HCT116 (cell line): ENCODE measurements around the gene FAM83F. TPM values are rescaled to one million over a fixed set of nuclear protein-coding genes. Genes with fewer than 3 reads are reported as not detected.

ENCODE experiments used
- ATAC-seq: fragments of 200-7000 bp; cut with Tn5 transposase; 2 replicates; pipeline ENCODE4 v1.9.1; 2020; ENCODE audit warnings: mild to moderate bottlenecking, moderate library complexity
- BruUV-seq: library from RNA; stranded (reverse); fragments of 400-500 nt; replicated peaks from 2 replicates; lab custom pipeline; 2021; lab: Mats Ljungman, UMichigan
- CTCF ChIA-PET: fragments of 300-600 bp; sonication (Branson Sonifier 250); formaldehyde crosslinking; loops from one replicate; lab custom pipeline; 2021; ENCODE audit warnings: antibody characterized with exemption; lab: Charles Lee
- POLR2A ChIA-PET: fragments of 300-600, 350-600 bp; sonication (Branson Sonifier 250); formaldehyde crosslinking; loops from one replicate; lab custom pipeline; 2021; ENCODE audit warnings: antibody characterized with exemption; lab: Charles Lee
- RAD21 ChIA-PET, 2 experiments: fragments of 300-600 bp; sonication (Branson Sonifier 250); formaldehyde crosslinking; loops; one replicate each; lab custom pipeline; 2023; ENCODE audit warnings: low total read pairs in 2 of 2; ENCODE audit not compliant: uncharacterized antibody in 2 of 2, unreplicated experiment in 2 of 2, low non-redundant PET in 1 of 2; lab: Charles Lee
- DNase-seq: peaks from one replicate; pipeline ENCODE4 v3.0.0-alpha.2; 2010; ENCODE audit warnings: low read depth, low spot score
- H2AFZ ChIP-seq: fragments of 200-600 bp; shearing (Covaris generic), sonication (generic); 2 replicates; pipeline ENCODE4 v1.6.1; 2017; ENCODE audit warnings: low read depth, mixed run types, mixed read lengths, antibody characterized with exemption, low read length; ENCODE audit not compliant: poor library complexity, severe bottlenecking
- H3K27ac ChIP-seq: 2 replicates; pipeline ENCODE4 v1.5.1; 2012; ENCODE audit warnings: low read depth, low read length
- H3K27me3 ChIP-seq: fragments of 200-600 bp; sonication (generic); 2 replicates; pipeline ENCODE4 v1.6.1; 2016; ENCODE audit warnings: mixed run types, low read length, mixed read lengths; ENCODE audit not compliant: insufficient read depth
- H3K36me3 ChIP-seq, 2 experiments: fragments of 200-500 bp in 1 of 2; fragments of 200-600 bp in 1 of 2; sonication (Bioruptor generic) in 1 of 2; sonication (generic) in 1 of 2; 2 replicates each; pipeline versions ENCODE4 v1.5.1 to v1.6.1; 2014 to 2016; ENCODE audit warnings: low read length in 2 of 2, inconsistent platforms in 1 of 2, mixed read lengths in 1 of 2, mixed run types in 1 of 2; ENCODE audit not compliant: insufficient read depth in 2 of 2, control insufficient read depth in 1 of 2
- H3K4me1 ChIP-seq, 2 experiments: fragments of 200-600 bp in 1 of 2; sonication (generic) in 1 of 2; 2 replicates each; pipeline versions ENCODE4 v1.5.1 to v1.6.1; 2012 to 2017; ENCODE audit warnings: low read length in 2 of 2, inconsistent platforms in 1 of 2, mild to moderate bottlenecking in 1 of 2, mixed read lengths in 1 of 2, mixed run types in 1 of 2, moderate library complexity in 1 of 2; ENCODE audit not compliant: insufficient read depth in 2 of 2, control insufficient read depth in 1 of 2
- H3K4me2 ChIP-seq: fragments of 200-600 bp; sonication (generic); 2 replicates; pipeline ENCODE4 v1.6.1; 2017; ENCODE audit warnings: mixed run types, low read length, mixed read lengths
- H3K4me3 ChIP-seq, 2 experiments: fragments of 200-600 bp in 1 of 2; sonication (generic) in 1 of 2; replicated peaks in 1 of 2; 2 replicates each; pipeline ENCODE4 v1.5.1; 2011 to 2016; ENCODE audit warnings: low read length in 2 of 2, control low read depth in 1 of 2, low read depth in 1 of 2, mild to moderate bottlenecking in 1 of 2, mixed read lengths in 1 of 2, mixed run types in 1 of 2
- H3K79me2 ChIP-seq: fragments of 200-600 bp; sonication (generic); 2 replicates; pipeline ENCODE4 v1.6.1; 2017; ENCODE audit warnings: mild to moderate bottlenecking, mixed run types, low read length, moderate library complexity, mixed read lengths; ENCODE audit not compliant: insufficient read depth
- H3K9ac ChIP-seq: fragments of 200-600 bp; sonication (generic); 2 replicates; pipeline ENCODE4 v1.6.1; 2016; ENCODE audit warnings: low read length, mixed read lengths
- H3K9me2 ChIP-seq: fragments of 200-600 bp; sonication (generic), shearing (Covaris generic); 2 replicates; pipeline ENCODE4 v1.6.1; 2017; ENCODE audit warnings: mixed run types, mild to moderate bottlenecking, moderate library complexity; ENCODE audit not compliant: insufficient read depth
- H3K9me3 ChIP-seq, 2 experiments: fragments of 200-500 bp in 1 of 2; fragments of 200-600 bp in 1 of 2; sonication (Bioruptor generic) in 1 of 2; sonication (generic) in 1 of 2; 2 replicates each; pipeline ENCODE4 v1.6.1; 2014 to 2017; ENCODE audit warnings: low read length in 2 of 2, mixed read lengths in 2 of 2, inconsistent platforms in 1 of 2, low read depth in 1 of 2, mild to moderate bottlenecking in 1 of 2, mixed run types in 1 of 2, moderate library complexity in 1 of 2; ENCODE audit not compliant: control insufficient read depth in 1 of 2, insufficient read depth in 1 of 2
- H4K20me1 ChIP-seq: fragments of 200-600 bp; sonication (generic), shearing (Covaris generic); 2 replicates; pipeline ENCODE4 v1.6.1; 2017; ENCODE audit warnings: mixed run types, mild to moderate bottlenecking, moderate library complexity; ENCODE audit not compliant: insufficient read depth
- CBX3 ChIP-seq: IDR thresholded peaks from 2 replicates; pipeline ENCODE4 v1.6.1; 2012; ENCODE audit warnings: low read depth
- CEBPB ChIP-seq: IDR thresholded peaks from 2 replicates; pipeline ENCODE4 v1.6.1; 2012; ENCODE audit warnings: low read depth
- CTCF ChIP-seq, 3 experiments: fragments of 200-600 bp in 1 of 3; sonication (generic) in 1 of 3; IDR thresholded peaks in 2 of 3; conservative IDR thresholded peaks in 1 of 3; 2 replicates each; pipeline ENCODE4 v1.5.1; 2012 to 2017; ENCODE audit warnings: low read depth in 2 of 3, low read length in 2 of 3, antibody characterized with exemption in 1 of 3, borderline replicate concordance in 1 of 3, control low read depth in 1 of 3, mild to moderate bottlenecking in 1 of 3, mixed read lengths in 1 of 3, mixed run types in 1 of 3, moderate library complexity in 1 of 3; ENCODE audit not compliant: insufficient read depth in 1 of 3
- EGR1 ChIP-seq: IDR thresholded peaks from 2 replicates; pipeline ENCODE4 v1.6.1; 2012; ENCODE audit warnings: low read depth
- ELF1 ChIP-seq: IDR thresholded peaks from 2 replicates; pipeline ENCODE4 v1.6.1; 2012; ENCODE audit warnings: low read depth, borderline replicate concordance
- EZH2phosphoT487 ChIP-seq: fragments of 200-600 bp; IDR thresholded peaks from 2 replicates; pipeline ENCODE4 v1.6.1; 2018; ENCODE audit warnings: antibody characterized with exemption, borderline replicate concordance
- FOSL1 ChIP-seq: IDR thresholded peaks from 2 replicates; pipeline ENCODE4 v1.6.1; 2012; ENCODE audit warnings: low read depth
- JUND ChIP-seq: IDR thresholded peaks from 2 replicates; pipeline ENCODE4 v1.6.1; 2012
- POLR2A ChIP-seq: IDR thresholded peaks from 2 replicates; pipeline ENCODE4 v1.7.0; 2011; ENCODE audit warnings: borderline replicate concordance; ENCODE audit not compliant: insufficient read depth, insufficient read length; ENCODE audit errors: extremely low read depth
- REST ChIP-seq: IDR thresholded peaks from 2 replicates; pipeline ENCODE4 v1.6.1; 2012; ENCODE audit warnings: low read depth
- SP1 ChIP-seq: IDR thresholded peaks from 2 replicates; pipeline ENCODE4 v1.6.1; 2012; ENCODE audit warnings: low read depth
- SRF ChIP-seq: IDR thresholded peaks from 2 replicates; pipeline ENCODE4 v1.6.1; 2012; ENCODE audit warnings: low read depth
- TCF7L2 ChIP-seq: IDR thresholded peaks from 2 replicates; pipeline ENCODE4 v1.7.0; 2011; ENCODE audit warnings: borderline replicate concordance, inconsistent platforms; ENCODE audit not compliant: insufficient read depth, insufficient read length; ENCODE audit errors: extremely low read depth
- ZFX ChIP-seq: fragments of 450-650 bp; IDR thresholded peaks from 2 replicates; pipeline ENCODE4 v1.6.1; 2017
- intact Hi-C: fragments of 100-400 bp; cut with micrococcal nuclease; formaldehyde crosslinking; loops from 2 replicates; pipeline ENCODE4 v1.10.0; 2022
- total RNA-seq: library from RNA; stranded (reverse); gene quantifications from one replicate; pipeline ENCODE4 v1.2.1, GENCODE V29; 2021; ENCODE audit not compliant: unreplicated experiment

Gene FAM83F
- total RNA-seq, 1 experiment from 2014 or later = 24.5 TPM

- H3K9me3 ChIP-seq = no peaks in the 10 kb centered on the region
- RAD21 ChIA-PET = no interaction called here
- CTCF ChIA-PET = interaction anchor here (1.1 kb wide), 1 partner anchor 13 kb away, joined by 4 read pairs; no protein-coding TSS in a partner anchor
- BruUV-seq = no TSS peak
- ATAC-seq (no peak), DNase-seq (no peak)
- H3K4me3 ChIP-seq = no peak overlapping the region
- H3K4me1 ChIP-seq = peaks cover 0 to 3% of the 10 kb centered on the region in 2 experiments; a peak in 2 of 4 replicates
- no peaks in the 10 kb centered on the region for H3K79me2 ChIP-seq
- H3K27me3 ChIP-seq = peaks cover 12% of the 10 kb centered on the region
- intact Hi-C loops = no loop called here
- H3K4me2 ChIP-seq = no peak overlapping the region
- no peaks in the 10 kb centered on the region for H4K20me1 ChIP-seq
- H3K27ac ChIP-seq = no peak overlapping the region
- H2AFZ ChIP-seq = no peak overlapping the region
- POLR2A ChIA-PET = interaction anchor here (0.9 kb wide), 1 partner anchor 447 kb away, joined by 3 read pairs; the partner anchor contains the start of gene ATF4
- no peaks in the 10 kb centered on the region for H3K9me2 ChIP-seq
- H3K9ac ChIP-seq = no peak overlapping the region
- TF ChIP-seq CBX3 (no peak), CTCF (IDR thresholded peaks at IDR 0.05 in 2 of 3, conservative IDR thresholded peaks at IDR 0.05 in 1 of 3; ENCODE audit: borderline replicate concordance in 1 of 3, insufficient read depth in 1 of 3, low read depth in 2 of 3, low read length in 2 of 3) (no peak), EGR1 (no peak), CEBPB (0 out of 2 replicates have a peak, but pooled peaks have one; percentile 34), ELF1 (no peak), JUND (no peak), EZH2phosphoT487 (no peak), FOSL1 (no peak), POLR2A (no peak), ZFX (no peak), SRF (0 out of 2 replicates have a peak, but pooled peaks have one; percentile 33), TCF7L2 (no peak), REST (no peak), SP1 (no peak)
- H3K36me3 ChIP-seq = no peaks in the 10 kb centered on the region
Observed at GRCh38 chr22:39966470-39966869, 28.3 kb upstream of the FAM83F start.
